Glutamatergic neuron (in vitro differentiated cells): Measurements from ENCODE around the gene LRP1. TPM values are rescaled to one million over a fixed set of nuclear protein-coding genes. Genes with fewer than 3 reads are reported as not detected.

Experiments
- DNase-seq: peaks from one replicate; pipeline ENCODE4 v3.0.0; 2022
- H3K27ac Mint-ChIP-seq: one replicate; pipeline ENCODE4 v1.8.0; 2020; ENCODE audit warnings: mild to moderate bottlenecking, mixed read lengths, inconsistent platforms; ENCODE audit not compliant: unreplicated experiment
- H3K27me3 Mint-ChIP-seq: one replicate; pipeline ENCODE4 v1.8.0; 2020; ENCODE audit warnings: mild to moderate bottlenecking, moderate library complexity, mixed read lengths, inconsistent platforms; ENCODE audit not compliant: unreplicated experiment
- H3K36me3 Mint-ChIP-seq: one replicate; pipeline ENCODE4 v1.8.0; 2020; ENCODE audit warnings: mild to moderate bottlenecking, mixed read lengths, inconsistent platforms; ENCODE audit not compliant: unreplicated experiment
- H3K4me1 Mint-ChIP-seq: one replicate; pipeline ENCODE4 v1.8.0; 2020; ENCODE audit warnings: mild to moderate bottlenecking, low read depth, mixed read lengths, inconsistent platforms; ENCODE audit not compliant: unreplicated experiment
- H3K4me3 Mint-ChIP-seq: one replicate; pipeline ENCODE4 v1.8.0; 2020; ENCODE audit warnings: mild to moderate bottlenecking, mixed read lengths, inconsistent platforms; ENCODE audit not compliant: unreplicated experiment
- H3K9me3 Mint-ChIP-seq: one replicate; pipeline ENCODE4 v1.8.0; 2020; ENCODE audit warnings: mild to moderate bottlenecking, moderate library complexity, mixed read lengths, inconsistent platforms; ENCODE audit not compliant: unreplicated experiment
- total RNA-seq: library from RNA; stranded (reverse); fragmentation: NEBNext Ultra II Directional; extraction: Animal tissue kit (Norgen Biotek cat#: 25700); gene quantifications from one replicate; pipeline ENCODE4 v1.2.1, GENCODE V29; 2021; ENCODE audit not compliant: unreplicated experiment
- TF ChIP-seq, protein P1 (sequence below): fragments of 200-600 bp; sonication (generic); IDR thresholded peaks from one replicate; pipeline ENCODE4 v1.5.0; 2021; ENCODE audit not compliant: partially characterized antibody, unreplicated experiment

The LRP1 gene
- total RNA-seq, 1 donor from 2014 or later, result 125 TPM

DNA sequence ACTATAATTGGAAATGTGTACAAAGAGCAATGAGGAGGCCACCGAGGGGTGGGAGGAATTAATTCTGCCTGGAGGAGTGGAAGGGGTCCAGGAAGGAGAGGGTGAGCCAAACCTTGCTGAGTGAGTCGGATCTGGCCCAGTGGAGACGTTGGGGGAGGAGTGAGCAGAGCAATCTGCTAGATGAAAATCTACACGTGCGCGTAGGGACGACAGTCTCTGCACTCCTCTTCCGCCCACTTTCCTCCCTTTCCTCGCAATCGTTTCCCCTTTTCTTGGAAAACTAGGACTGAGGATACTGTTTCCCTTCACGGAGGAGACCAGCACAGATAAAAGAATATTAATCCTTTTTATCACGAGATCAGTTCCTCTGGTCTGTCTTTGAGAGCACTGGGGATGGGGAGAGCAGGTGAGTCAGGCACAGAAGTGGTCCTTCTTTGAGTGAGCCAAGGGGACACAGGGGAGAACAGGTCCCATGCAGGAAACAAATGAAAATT lies 42.2 kb upstream of the LRP1 start:
- H3K4me1 Mint-ChIP-seq, result peaks cover 17% of the 10 kb centered on the region
- H3K4me3 Mint-ChIP-seq, result peak overlapping the region; percentile 90
- peaks cover 7% of the 10 kb centered on the region for H3K9me3 Mint-ChIP-seq
- DNase-seq, result no peak
- peak overlapping the region; percentile 53 for H3K27ac Mint-ChIP-seq
- TF ChIP-seq, protein P1, sequence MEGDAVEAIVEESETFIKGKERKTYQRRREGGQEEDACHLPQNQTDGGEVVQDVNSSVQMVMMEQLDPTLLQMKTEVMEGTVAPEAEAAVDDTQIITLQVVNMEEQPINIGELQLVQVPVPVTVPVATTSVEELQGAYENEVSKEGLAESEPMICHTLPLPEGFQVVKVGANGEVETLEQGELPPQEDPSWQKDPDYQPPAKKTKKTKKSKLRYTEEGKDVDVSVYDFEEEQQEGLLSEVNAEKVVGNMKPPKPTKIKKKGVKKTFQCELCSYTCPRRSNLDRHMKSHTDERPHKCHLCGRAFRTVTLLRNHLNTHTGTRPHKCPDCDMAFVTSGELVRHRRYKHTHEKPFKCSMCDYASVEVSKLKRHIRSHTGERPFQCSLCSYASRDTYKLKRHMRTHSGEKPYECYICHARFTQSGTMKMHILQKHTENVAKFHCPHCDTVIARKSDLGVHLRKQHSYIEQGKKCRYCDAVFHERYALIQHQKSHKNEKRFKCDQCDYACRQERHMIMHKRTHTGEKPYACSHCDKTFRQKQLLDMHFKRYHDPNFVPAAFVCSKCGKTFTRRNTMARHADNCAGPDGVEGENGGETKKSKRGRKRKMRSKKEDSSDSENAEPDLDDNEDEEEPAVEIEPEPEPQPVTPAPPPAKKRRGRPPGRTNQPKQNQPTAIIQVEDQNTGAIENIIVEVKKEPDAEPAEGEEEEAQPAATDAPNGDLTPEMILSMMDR, result no peak
- H3K27me3 Mint-ChIP-seq, result peaks cover 20% of the 10 kb centered on the region
- H3K36me3 Mint-ChIP-seq, result no peaks in the 10 kb centered on the region

DNA sequence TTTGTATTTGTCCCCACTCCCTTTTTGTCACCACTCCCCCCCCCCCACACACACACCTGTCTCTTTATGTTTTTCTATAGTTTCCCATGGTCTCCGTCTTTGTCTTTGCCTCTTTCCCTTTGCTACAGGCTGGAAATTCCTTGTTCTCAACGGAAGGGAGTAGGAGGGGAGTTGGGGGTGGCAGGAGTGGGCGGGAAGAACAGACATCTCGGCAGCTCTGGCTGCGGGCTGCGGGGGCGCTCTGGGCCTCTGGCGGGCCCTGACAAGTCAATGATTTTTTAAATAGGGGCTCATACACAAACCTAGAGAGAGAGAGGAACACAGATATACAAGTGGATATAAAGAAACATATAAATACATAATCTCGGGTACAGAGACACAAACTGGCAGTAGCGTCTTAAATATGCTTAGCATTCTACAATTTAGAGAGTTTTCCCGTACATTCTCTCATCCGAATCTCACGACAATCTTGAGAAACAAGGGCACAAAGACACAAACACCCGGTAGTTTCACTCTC lies 41.7 kb upstream of the LRP1 start:
- TF ChIP-seq, protein P1, result no peak
- H3K36me3 Mint-ChIP-seq, result no peaks in the 10 kb centered on the region
- no peak for DNase-seq
- peaks cover 7% of the 10 kb centered on the region for H3K9me3 Mint-ChIP-seq
- peak overlapping the region; percentile 90 for H3K4me3 Mint-ChIP-seq
- peak overlapping the region; percentile 14 for H3K27ac Mint-ChIP-seq
- peaks cover 17% of the 10 kb centered on the region for H3K4me1 Mint-ChIP-seq
- peaks cover 20% of the 10 kb centered on the region for H3K27me3 Mint-ChIP-seq

DNA sequence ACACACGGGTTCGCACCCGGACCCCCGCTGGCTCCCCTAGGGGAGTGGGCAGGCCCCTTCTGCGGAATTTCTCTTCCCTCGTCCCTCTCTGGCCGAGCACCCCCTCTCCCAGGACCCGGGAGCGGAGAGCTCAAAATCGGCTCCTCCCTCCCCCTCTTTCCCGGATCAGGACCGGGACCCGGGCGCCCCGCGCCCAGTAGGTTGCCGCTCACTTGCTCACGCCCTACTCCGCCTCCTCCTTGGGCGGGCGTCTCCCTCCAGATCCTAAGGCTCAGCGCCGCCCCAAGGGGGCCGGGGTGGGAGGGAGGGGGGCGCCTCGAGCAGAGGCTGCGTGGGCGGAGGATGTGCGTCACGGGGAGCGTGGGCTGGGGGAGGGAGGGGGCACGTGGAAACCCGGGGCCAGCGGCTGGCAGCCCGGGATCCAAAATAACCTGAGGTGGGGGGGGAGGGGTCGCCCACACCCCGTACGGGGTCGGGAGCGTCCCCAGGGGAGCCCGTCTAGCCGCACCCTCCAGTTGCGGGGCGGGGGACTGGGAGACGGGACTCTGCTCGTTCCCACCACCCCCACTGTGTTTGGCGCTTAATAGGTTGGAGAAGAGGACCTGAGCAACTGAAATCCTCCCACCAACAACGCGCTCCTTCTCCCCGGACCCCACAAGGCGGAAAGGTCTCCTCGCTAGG lies 41.1 kb upstream of the LRP1 start:
- Mint-ChIP-seq H3K4me3 (peak overlapping the region; percentile 90), H3K36me3 (no peaks in the 10 kb centered on the region), H3K27me3 (peaks cover 21% of the 10 kb centered on the region), H3K4me1 (peaks cover 17% of the 10 kb centered on the region), H3K27ac (peak overlapping the region; percentile 14), H3K9me3 (peaks cover 9% of the 10 kb centered on the region)
- TF ChIP-seq, protein P1, result no peak
- DNase-seq, result peak; percentile 39

DNA sequence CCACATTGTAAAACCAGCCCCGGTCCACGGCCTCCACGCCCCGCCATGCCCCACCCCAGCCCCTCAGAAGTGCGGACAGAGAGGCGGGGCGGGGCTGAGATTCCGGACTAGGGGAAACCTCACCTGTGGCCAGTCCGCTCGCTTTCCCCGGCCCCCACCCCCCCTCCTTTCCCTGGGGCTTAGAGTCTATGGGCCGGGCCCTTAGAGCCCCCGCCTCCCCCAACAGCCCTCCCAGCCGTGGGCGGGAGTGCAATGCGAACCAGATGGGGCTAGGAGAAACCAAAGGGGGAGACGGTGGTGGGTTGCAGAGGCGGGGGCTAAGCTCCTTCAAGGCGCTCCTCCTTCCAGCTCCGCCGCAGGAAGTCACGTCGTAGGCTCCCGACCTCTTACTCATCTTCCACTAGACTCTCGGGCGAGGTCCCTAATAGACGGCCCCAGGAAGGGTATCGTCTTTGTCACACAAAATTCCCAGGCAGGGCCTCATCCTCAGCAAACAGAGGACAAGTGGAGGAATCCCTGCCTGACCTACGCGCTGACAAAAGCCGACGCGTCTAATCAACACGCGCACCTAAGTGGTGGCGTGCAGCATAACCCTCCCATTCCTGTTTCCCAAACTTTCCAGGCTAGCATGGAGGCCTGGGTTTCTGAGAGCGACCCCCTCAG lies 40.5 kb upstream of the LRP1 start:
- TF ChIP-seq, protein P1, result no peak
- no peak for DNase-seq
- H3K27ac Mint-ChIP-seq, result peak overlapping the region; percentile 69
- H3K9me3 Mint-ChIP-seq, result peaks cover 9% of the 10 kb centered on the region
- H3K4me1 Mint-ChIP-seq, result peaks cover 19% of the 10 kb centered on the region
- no peaks in the 10 kb centered on the region for H3K36me3 Mint-ChIP-seq
- peak overlapping the region; percentile 90 for H3K4me3 Mint-ChIP-seq
- H3K27me3 Mint-ChIP-seq, result peaks cover 24% of the 10 kb centered on the region
